ENCODE results near the gene HLA-DPB1.
A peak's percentile ranks its signal among the peaks of the same experiment; 100 is the strongest.

Gene HLA-DPB1

GRCh38 chr6:33114406-33114805, 38.6 kb downstream of the HLA-DPB1 start:
- peaks cover 4% of the 10 kb centered on the region for H3K36me3 Mint-ChIP-seq (ENCODE audit: insufficient read depth)
- H3K4me3 Mint-ChIP-seq, result no peak overlapping the region
- no peak overlapping the region for H3K27ac Mint-ChIP-seq (ENCODE audit: low read depth)
- ATAC-seq (replicated peaks; ENCODE audit: extremely low read depth, poor library complexity, severe bottlenecking), result no peak
- peaks cover 81% of the 10 kb centered on the region for H3K27me3 Mint-ChIP-seq
- no peaks in the 10 kb centered on the region for H3K4me1 Mint-ChIP-seq
- no peaks in the 10 kb centered on the region for H3K9me3 Mint-ChIP-seq
- DNase-seq (ENCODE audit: low spot score in 2 of 2), result no peak

DNA sequence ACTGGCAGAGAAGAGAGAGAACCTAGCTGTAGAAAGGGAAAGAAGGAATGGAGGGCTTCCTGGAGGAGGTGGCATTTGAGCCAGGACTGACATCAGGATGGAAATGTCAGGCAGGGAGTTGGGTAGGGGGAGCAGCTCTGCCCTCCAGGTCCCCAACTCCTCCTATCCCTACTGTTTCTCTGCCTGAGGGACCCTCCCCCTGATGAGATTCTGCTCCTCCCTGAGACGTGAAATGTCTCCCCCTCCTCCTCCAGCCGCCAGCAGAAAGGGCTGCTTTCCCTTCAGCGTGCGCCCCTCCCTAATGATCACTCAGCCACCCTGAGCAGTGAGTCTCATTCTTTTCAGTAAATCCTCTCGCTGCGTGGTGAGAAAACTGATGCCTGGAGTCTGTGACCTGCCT, 40.6 kb downstream of the HLA-DPB1 start:
- Mint-ChIP-seq H3K4me1 (no peaks in the 10 kb centered on the region), H3K27me3 (peaks cover 75% of the 10 kb centered on the region), H3K36me3 (ENCODE audit: insufficient read depth) (peaks cover 4% of the 10 kb centered on the region), H3K27ac (ENCODE audit: low read depth) (no peak overlapping the region), H3K4me3 (no peak overlapping the region), H3K9me3 (no peaks in the 10 kb centered on the region)
- DNase-seq (ENCODE audit: low spot score in 2 of 2), result no peak
- ATAC-seq (replicated peaks; ENCODE audit: extremely low read depth, poor library complexity, severe bottlenecking), result no peak

- Mint-ChIP-seq H3K27me3 (peaks cover 76% of the 10 kb centered on the region), H3K27ac (ENCODE audit: low read depth) (no peak overlapping the region), H3K4me3 (no peak overlapping the region), H3K9me3 (no peaks in the 10 kb centered on the region), H3K36me3 (ENCODE audit: insufficient read depth) (peaks cover 4% of the 10 kb centered on the region), H3K4me1 (no peaks in the 10 kb centered on the region)
- DNase-seq (ENCODE audit: low spot score in 2 of 2), result no peak
- no peak for ATAC-seq (replicated peaks; ENCODE audit: extremely low read depth, poor library complexity, severe bottlenecking)
Observed at GRCh38 chr6:33116841-33117711, 41.3 kb downstream of the HLA-DPB1 start.

DNA sequence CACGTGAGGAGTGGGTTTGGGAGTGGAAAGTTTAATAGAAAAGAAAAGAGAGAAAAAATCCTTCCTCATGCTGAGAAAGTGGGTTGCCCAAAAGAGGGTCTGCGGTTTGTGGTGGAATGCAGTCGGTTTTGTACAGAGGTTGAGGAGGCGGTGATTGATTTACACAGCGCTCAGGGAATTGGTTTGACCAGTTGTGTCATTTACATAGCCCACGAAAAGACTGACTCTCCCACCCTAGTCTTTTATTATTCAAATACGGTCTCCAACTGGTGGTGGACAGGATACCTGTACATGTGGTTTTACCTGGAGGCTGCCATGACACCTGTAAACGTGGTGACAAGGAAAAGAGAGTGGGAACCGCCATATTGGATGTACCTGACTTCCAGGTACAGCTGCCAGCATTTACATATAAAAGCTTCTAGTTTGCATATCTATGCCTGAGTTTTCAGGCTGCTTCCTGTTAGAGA, 42.1 kb downstream of the HLA-DPB1 start:
- Mint-ChIP-seq H3K36me3 (ENCODE audit: insufficient read depth) (peaks cover 4% of the 10 kb centered on the region), H3K27me3 (peaks cover 68% of the 10 kb centered on the region)
- no peak for ATAC-seq (replicated peaks; ENCODE audit: extremely low read depth, poor library complexity, severe bottlenecking)

DNA sequence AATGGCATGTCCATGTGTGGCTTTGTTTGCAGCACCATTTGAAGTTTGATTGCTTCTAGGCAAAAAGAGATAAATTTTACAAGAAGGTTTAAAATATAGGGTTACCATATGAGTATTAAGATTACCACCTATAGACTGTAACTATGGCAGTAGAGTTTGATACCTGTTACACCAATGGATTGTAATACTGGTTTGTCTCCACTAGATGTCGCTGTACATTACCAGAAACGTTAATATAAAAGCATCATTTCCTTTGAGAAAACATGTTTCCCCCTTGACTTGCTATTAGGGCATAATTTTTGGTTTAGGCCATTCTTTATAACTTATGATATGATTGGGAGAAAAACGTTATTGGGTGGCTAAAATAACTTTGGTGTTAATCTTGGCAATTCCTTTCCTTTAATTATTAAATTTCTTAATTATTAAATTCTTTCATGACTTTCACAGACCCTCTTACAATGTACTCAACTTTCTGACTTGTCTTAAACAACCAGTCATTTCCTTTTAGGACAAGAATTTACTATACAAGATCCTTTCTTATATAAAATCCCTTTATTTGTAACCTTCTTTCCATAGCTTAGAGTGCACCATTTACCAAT, 42.8 kb downstream of the HLA-DPB1 start:
- no peak overlapping the region for H3K27ac Mint-ChIP-seq (ENCODE audit: low read depth)
- H3K9me3 Mint-ChIP-seq, result peaks cover 1% of the 10 kb centered on the region
- peak; percentile 68 for ATAC-seq (replicated peaks; ENCODE audit: extremely low read depth, poor library complexity, severe bottlenecking)
- peaks cover 60% of the 10 kb centered on the region for H3K27me3 Mint-ChIP-seq
- H3K4me1 Mint-ChIP-seq, result no peaks in the 10 kb centered on the region
- DNase-seq (ENCODE audit: low spot score in 2 of 2), result no peak
- no peak overlapping the region for H3K4me3 Mint-ChIP-seq
- H3K36me3 Mint-ChIP-seq (ENCODE audit: insufficient read depth), result peaks cover 2% of the 10 kb centered on the region

More for the DNA sequence above, 42.1 kb downstream of the HLA-DPB1 start:
- Mint-ChIP-seq H3K27ac (ENCODE audit: low read depth) (no peak overlapping the region), H3K4me3 (no peak overlapping the region), H3K9me3 (no peaks in the 10 kb centered on the region), H3K4me1 (no peaks in the 10 kb centered on the region)
- no peak for DNase-seq (ENCODE audit: low spot score in 2 of 2)

GRCh38 chr6:33120001-33120400, 44.2 kb downstream of the HLA-DPB1 start:
- H3K4me1 Mint-ChIP-seq, result no peaks in the 10 kb centered on the region
- peaks cover 2% of the 10 kb centered on the region for H3K36me3 Mint-ChIP-seq (ENCODE audit: insufficient read depth)
- DNase-seq (ENCODE audit: low spot score in 2 of 2), result no peak
- peaks cover 46% of the 10 kb centered on the region for H3K27me3 Mint-ChIP-seq
- H3K9me3 Mint-ChIP-seq, result peaks cover 10% of the 10 kb centered on the region
- ATAC-seq (replicated peaks; ENCODE audit: extremely low read depth, poor library complexity, severe bottlenecking), result no peak
- no peak overlapping the region for H3K27ac Mint-ChIP-seq (ENCODE audit: low read depth)
- no peak overlapping the region for H3K4me3 Mint-ChIP-seq

GRCh38 chr6:33123181-33123580, 47.4 kb downstream of the HLA-DPB1 start:
- H3K9me3 Mint-ChIP-seq, result peaks cover 10% of the 10 kb centered on the region
- DNase-seq (ENCODE audit: low spot score in 2 of 2) (no peak), ATAC-seq (replicated peaks; ENCODE audit: extremely low read depth, poor library complexity, severe bottlenecking) (no peak)
- no peaks in the 10 kb centered on the region for H3K4me1 Mint-ChIP-seq
- peaks cover 36% of the 10 kb centered on the region for H3K27me3 Mint-ChIP-seq
- H3K36me3 Mint-ChIP-seq (ENCODE audit: insufficient read depth), result no peaks in the 10 kb centered on the region
- no peak overlapping the region for H3K27ac Mint-ChIP-seq (ENCODE audit: low read depth)
- H3K4me3 Mint-ChIP-seq, result no peak overlapping the region

- ATAC-seq (replicated peaks; ENCODE audit: extremely low read depth, poor library complexity, severe bottlenecking) (no peak), DNase-seq (ENCODE audit: low spot score in 2 of 2) (no peak)
- Mint-ChIP-seq H3K27ac (ENCODE audit: low read depth) (no peak overlapping the region), H3K36me3 (ENCODE audit: insufficient read depth) (no peaks in the 10 kb centered on the region), H3K4me1 (no peaks in the 10 kb centered on the region), H3K9me3 (peaks cover 10% of the 10 kb centered on the region), H3K4me3 (no peak overlapping the region), H3K27me3 (peaks cover 40% of the 10 kb centered on the region)
Observed at GRCh38 chr6:33123732-33124524, 48.1 kb downstream of the HLA-DPB1 start.

DNA sequence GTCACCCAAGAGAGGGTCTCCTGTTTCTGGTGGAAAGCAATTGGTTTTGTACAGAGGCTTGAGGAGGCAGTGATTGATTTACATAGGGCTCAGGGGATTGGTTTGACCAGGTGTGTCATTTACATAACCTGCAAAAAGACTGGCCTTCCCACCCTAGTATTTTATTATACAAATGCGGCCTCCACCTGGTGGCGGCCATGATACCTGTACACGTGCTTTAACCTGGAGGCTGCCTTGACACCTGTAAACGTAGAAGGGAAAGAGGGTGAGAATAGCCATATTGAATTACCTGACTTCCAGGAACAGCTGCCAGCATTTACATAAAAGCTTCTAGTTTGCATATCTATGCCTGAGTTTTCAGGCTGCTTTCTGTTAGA, 48.7 kb downstream of the HLA-DPB1 start:
- DNase-seq (ENCODE audit: low spot score in 2 of 2), result no peak
- no peaks in the 10 kb centered on the region for H3K4me1 Mint-ChIP-seq
- no peak for ATAC-seq (replicated peaks; ENCODE audit: extremely low read depth, poor library complexity, severe bottlenecking)

DNA sequence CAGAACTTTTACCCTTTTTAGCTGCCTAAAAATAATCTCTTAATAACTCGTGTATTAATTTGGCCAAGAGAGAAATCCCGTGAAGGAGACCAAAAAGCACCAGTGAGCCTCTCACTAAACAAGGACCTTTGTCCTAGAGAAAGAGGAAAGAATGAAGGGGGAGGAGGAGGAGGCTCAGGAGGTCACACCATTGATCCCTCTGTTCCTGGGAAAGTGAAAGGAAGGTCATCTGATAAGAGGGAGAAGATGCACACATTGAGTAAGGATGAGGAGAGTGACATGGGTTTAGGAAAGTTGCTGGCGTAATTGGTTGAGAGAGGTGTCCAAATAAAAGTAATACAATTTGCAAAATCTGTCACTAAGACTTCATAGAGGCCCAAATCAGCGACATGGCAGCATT, 49.2 kb downstream of the HLA-DPB1 start:
- DNase-seq (ENCODE audit: low spot score in 2 of 2) (no peak), ATAC-seq (replicated peaks; ENCODE audit: extremely low read depth, poor library complexity, severe bottlenecking) (no peak)
- Mint-ChIP-seq H3K4me3 (no peak overlapping the region), H3K9me3 (peaks cover 10% of the 10 kb centered on the region), H3K36me3 (ENCODE audit: insufficient read depth) (no peaks in the 10 kb centered on the region), H3K27me3 (peaks cover 40% of the 10 kb centered on the region), H3K4me1 (no peaks in the 10 kb centered on the region), H3K27ac (ENCODE audit: low read depth) (no peak overlapping the region)

More for the DNA sequence above, 48.7 kb downstream of the HLA-DPB1 start:
- Mint-ChIP-seq H3K4me3 (no peak overlapping the region), H3K9me3 (peaks cover 10% of the 10 kb centered on the region), H3K36me3 (ENCODE audit: insufficient read depth) (no peaks in the 10 kb centered on the region), H3K27ac (ENCODE audit: low read depth) (no peak overlapping the region), H3K27me3 (peaks cover 40% of the 10 kb centered on the region)

GRCh38 chr6:33126101-33126714, 50.4 kb downstream of the HLA-DPB1 start:
- Mint-ChIP-seq H3K4me3 (no peak overlapping the region), H3K27me3 (peaks cover 29% of the 10 kb centered on the region), H3K9me3 (peaks cover 10% of the 10 kb centered on the region), H3K36me3 (ENCODE audit: insufficient read depth) (no peaks in the 10 kb centered on the region), H3K27ac (ENCODE audit: low read depth) (no peak overlapping the region), H3K4me1 (no peaks in the 10 kb centered on the region)
- DNase-seq (ENCODE audit: low spot score in 2 of 2) (peak; percentile 19 to 47), ATAC-seq (replicated peaks; ENCODE audit: extremely low read depth, poor library complexity, severe bottlenecking) (no peak)

DNA sequence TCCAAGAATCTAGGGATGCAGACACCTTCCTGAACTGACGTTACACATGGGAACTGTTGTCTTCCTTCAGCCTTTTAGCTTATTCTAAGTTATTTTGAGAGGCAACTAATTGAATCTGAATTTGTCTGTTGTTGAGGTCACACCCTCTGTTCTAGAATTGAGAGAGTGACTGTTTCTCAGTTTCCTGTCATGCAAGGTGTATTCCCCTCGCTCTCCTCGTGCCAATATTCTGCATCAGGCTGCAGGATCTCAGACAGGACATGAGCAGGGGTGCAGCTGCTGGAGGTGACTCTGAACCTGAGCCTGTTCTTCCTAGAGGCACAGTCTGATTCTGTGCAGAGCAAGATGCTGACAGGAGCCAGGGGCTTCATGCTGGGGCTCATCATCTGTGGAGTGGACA, 52.5 kb downstream of the HLA-DPB1 start:
- Mint-ChIP-seq H3K27me3 (peaks cover 24% of the 10 kb centered on the region), H3K27ac (ENCODE audit: low read depth) (no peak overlapping the region), H3K9me3 (peaks cover 10% of the 10 kb centered on the region), H3K4me3 (no peak overlapping the region), H3K4me1 (no peaks in the 10 kb centered on the region), H3K36me3 (ENCODE audit: insufficient read depth) (no peaks in the 10 kb centered on the region)
- ATAC-seq (replicated peaks; ENCODE audit: extremely low read depth, poor library complexity, severe bottlenecking) (no peak), DNase-seq (ENCODE audit: low spot score in 2 of 2) (no peak)

Measured in central memory CD8-positive, alpha-beta T cell (primary cell).